ENCODE measurements around the gene ERBB4. TPM values are rescaled to one million over a fixed set of nuclear protein-coding genes. Genes with fewer than 3 reads are reported as not detected.

Gene ERBB4
- total RNA-seq, 2 donors from 2014 or later = not detected

DNA sequence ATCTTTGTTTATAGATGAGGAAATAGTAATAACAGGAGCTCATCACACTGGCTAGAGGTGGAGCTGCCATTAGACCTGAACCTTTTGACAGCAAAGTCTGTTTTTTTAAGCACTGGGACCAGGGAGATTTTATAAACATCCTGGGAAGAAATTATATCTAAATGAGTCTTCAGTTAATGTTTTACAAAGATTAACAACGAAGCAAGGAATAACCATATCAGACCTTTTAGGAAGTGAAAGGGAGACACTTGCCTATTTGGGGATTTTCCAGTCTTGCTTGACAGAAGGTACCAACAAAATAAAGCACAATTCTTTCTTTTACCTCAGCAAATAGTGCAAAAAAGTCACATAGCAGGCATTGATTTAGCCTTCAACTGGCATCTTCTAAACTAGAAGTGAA lies 1205.2 kb downstream of the ERBB4 start:
- no peaks in the 10 kb centered on the region for H3K27me3 Mint-ChIP-seq
- DNase-seq (ENCODE audit: low spot score) = no peak
- H3K4me1 Mint-ChIP-seq (ENCODE audit: low read depth in 2 of 2) = no peaks in the 10 kb centered on the region
- peaks cover 7% of the 10 kb centered on the region for H3K9me3 Mint-ChIP-seq
- ATAC-seq = no peak
- H3K4me3 Mint-ChIP-seq = no peak overlapping the region
- no peak overlapping the region for H3K27ac Mint-ChIP-seq
- no peaks in the 10 kb centered on the region for H3K36me3 Mint-ChIP-seq

- H3K27ac Mint-ChIP-seq = no peak overlapping the region
- H3K4me1 Mint-ChIP-seq (ENCODE audit: low read depth in 2 of 2) = no peaks in the 10 kb centered on the region
- DNase-seq (ENCODE audit: low spot score) = no peak
- H3K4me3 Mint-ChIP-seq = no peak overlapping the region
- no peaks in the 10 kb centered on the region for H3K27me3 Mint-ChIP-seq
- no peaks in the 10 kb centered on the region for H3K36me3 Mint-ChIP-seq
- no peak for ATAC-seq
- peaks cover 7% of the 10 kb centered on the region for H3K9me3 Mint-ChIP-seq
Measured at GRCh38 chr2:211331736-211332135, 1206.9 kb downstream of the ERBB4 start.

GRCh38 chr2:211329882-211330281 lies 1208.7 kb downstream of the ERBB4 start:
- H3K27ac Mint-ChIP-seq = no peak overlapping the region
- H3K27me3 Mint-ChIP-seq = no peaks in the 10 kb centered on the region
- peaks cover 4% of the 10 kb centered on the region for H3K9me3 Mint-ChIP-seq
- DNase-seq (ENCODE audit: low spot score) (no peak), ATAC-seq (no peak)
- H3K36me3 Mint-ChIP-seq = no peaks in the 10 kb centered on the region
- H3K4me1 Mint-ChIP-seq (ENCODE audit: low read depth in 2 of 2) = no peaks in the 10 kb centered on the region
- H3K4me3 Mint-ChIP-seq = no peak overlapping the region

GRCh38 chr2:211329421-211329820 lies 1209.2 kb downstream of the ERBB4 start:
- no peaks in the 10 kb centered on the region for H3K36me3 Mint-ChIP-seq
- no peaks in the 10 kb centered on the region for H3K27me3 Mint-ChIP-seq
- no peak overlapping the region for H3K4me3 Mint-ChIP-seq
- H3K9me3 Mint-ChIP-seq = peaks cover 8% of the 10 kb centered on the region
- H3K27ac Mint-ChIP-seq = no peak overlapping the region
- DNase-seq (ENCODE audit: low spot score) = no peak
- H3K4me1 Mint-ChIP-seq (ENCODE audit: low read depth in 2 of 2) = no peaks in the 10 kb centered on the region
- no peak for ATAC-seq

DNA sequence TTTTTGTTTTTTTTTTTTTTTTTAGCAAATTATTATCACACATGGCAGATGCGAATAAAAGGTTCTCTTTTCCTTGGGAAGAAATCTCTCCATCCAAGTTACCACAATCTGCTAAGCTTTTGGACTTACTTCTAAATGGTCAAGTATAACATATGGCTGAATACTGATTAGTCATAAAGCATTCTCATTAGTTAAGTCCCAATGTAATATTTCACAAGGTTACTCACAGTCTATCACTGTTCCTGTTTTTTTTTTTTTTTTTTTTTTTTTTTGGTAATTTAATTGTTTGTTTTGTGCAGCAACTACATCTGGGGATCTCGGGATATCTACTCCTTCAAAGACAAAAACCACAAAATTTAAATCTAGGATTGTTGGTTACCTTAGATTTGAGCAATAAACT lies 1210.5 kb downstream of the ERBB4 start:
- H3K36me3 Mint-ChIP-seq = no peaks in the 10 kb centered on the region
- no peak for DNase-seq (ENCODE audit: low spot score)
- H3K27me3 Mint-ChIP-seq = no peaks in the 10 kb centered on the region
- no peak for ATAC-seq
- no peak overlapping the region for H3K4me3 Mint-ChIP-seq
- no peaks in the 10 kb centered on the region for H3K4me1 Mint-ChIP-seq (ENCODE audit: low read depth in 2 of 2)
- H3K27ac Mint-ChIP-seq = no peak overlapping the region
- peaks cover 12% of the 10 kb centered on the region for H3K9me3 Mint-ChIP-seq
